Hepatocyte (in vitro differentiated cells): ENCODE measurements around the gene MRPS31. TPM values are rescaled to one million over a fixed set of nuclear protein-coding genes. Genes with fewer than 3 reads are reported as not detected.

ENCODE experiments used
- DNase-seq: peaks from one replicate; pipeline ENCODE4 v3.0.0-alpha.2; 2016; ENCODE audit warnings: low spot score
- H2AFZ ChIP-seq: fragments of 200-600 bp; sonication (generic); 2 replicates; pipeline ENCODE4 v1.6.0; 2016; ENCODE audit warnings: antibody characterized with exemption, mild to moderate bottlenecking
- H3K27ac ChIP-seq: fragments of 200-600 bp; sonication (generic); 2 replicates; pipeline ENCODE4 v1.5.1; 2016; ENCODE audit warnings: mild to moderate bottlenecking
- H3K27me3 ChIP-seq: fragments of 200-600 bp; sonication (generic); 2 replicates; pipeline ENCODE4 v1.6.1; 2016
- H3K36me3 ChIP-seq: fragments of 200-600 bp; sonication (generic); replicated peaks from 2 replicates; pipeline ENCODE4 v1.5.1; 2016; ENCODE audit warnings: low read depth; ENCODE audit not compliant: insufficient read depth
- H3K4me1 ChIP-seq: fragments of 200-600 bp; sonication (generic); 2 replicates; pipeline ENCODE4 v1.5.1; 2016; ENCODE audit warnings: mild to moderate bottlenecking, moderate library complexity; ENCODE audit not compliant: insufficient read depth
- H3K4me2 ChIP-seq: fragments of 200-600 bp; sonication (generic); 2 replicates; pipeline ENCODE4 v1.6.0; 2016
- H3K4me3 ChIP-seq: fragments of 200-600 bp; sonication (generic); 2 replicates; pipeline ENCODE4 v1.5.1; 2016; ENCODE audit warnings: mild to moderate bottlenecking
- H3K79me2 ChIP-seq: fragments of 200-600 bp; sonication (generic); 2 replicates; pipeline ENCODE4 v1.6.0; 2017; ENCODE audit warnings: mild to moderate bottlenecking
- H3K9me2 ChIP-seq: fragments of 200-600 bp; sonication (generic); replicated peaks from 2 replicates; pipeline ENCODE4 v1.6.0; 2017; ENCODE audit warnings: mild to moderate bottlenecking; ENCODE audit not compliant: insufficient read depth
- H3K9me3 ChIP-seq: fragments of 200-600 bp; sonication (generic); 2 replicates; pipeline ENCODE4 v1.5.1; 2016; ENCODE audit warnings: low read depth, mild to moderate bottlenecking
- H4K20me1 ChIP-seq: fragments of 200-600 bp; sonication (generic); 2 replicates; pipeline ENCODE4 v1.6.0; 2016; ENCODE audit warnings: mild to moderate bottlenecking; ENCODE audit not compliant: insufficient read depth, poor library complexity, severe bottlenecking
- EZH2 ChIP-seq: fragments of 200-600 bp; sonication (generic); IDR thresholded peaks from 2 replicates; pipeline ENCODE4 v1.6.1; 2016; ENCODE audit warnings: antibody characterized with exemption, mild to moderate bottlenecking, borderline replicate concordance
- EZH2phosphoT487 ChIP-seq: fragments of 200-600 bp; sonication (generic); IDR thresholded peaks from one replicate; pipeline ENCODE4 v1.6.1; 2018; ENCODE audit warnings: antibody characterized with exemption, mild to moderate bottlenecking, low read depth, moderate library complexity; ENCODE audit not compliant: unreplicated experiment, severe bottlenecking
- WGBS: methylation state at CpG from one replicate; pipeline ENCODE4 v1.1.6; 2016; ENCODE audit warnings: low lambda C conversion rate; ENCODE audit errors: missing lambda C conversion rate; 5-methylcytosine and 5-hydroxymethylcytosine counted together
- microRNA counts: library from miRNA; unstranded; fragments of <30 nt; microRNA quantifications from one replicate; lab custom pipeline; 2017
- microRNA-seq: library from miRNA; unstranded; fragments of <30 nt; microRNA quantifications from one replicate; pipeline ENCODE4, GENCODE V29; 2017
- polyA plus RNA-seq: library from polyadenylated mRNA; unstranded; fragments of >200 nt; fragmentation: Nextera tagmentation; extraction: Ambion mirVana; gene quantifications from 2 replicates; pipeline ENCODE4 v1.2.1, GENCODE V29; 2016
- small RNA-seq: library from RNA; depleted of rRNA; stranded (forward); fragments of <200 nt; gene quantifications from one replicate; pipeline ENCODE3, GENCODE V24; 2014
- total RNA-seq: library from RNA; depleted of rRNA; stranded (reverse); fragments of >200 nt; gene quantifications from 2 replicates; pipeline ENCODE4 v1.2.3, GENCODE V29; 2014
- TF ChIP-seq, protein P1 (sequence below): fragments of 200-600 bp; sonication (generic); IDR thresholded peaks from 2 replicates; pipeline ENCODE4 v1.5.1; 2016; ENCODE audit warnings: antibody characterized with exemption, mild to moderate bottlenecking; ENCODE audit not compliant: poor library complexity

Gene MRPS31
- total and polyA plus RNA-seq, 2 experiments from 2014 or later, result 27.7 to 34.6 TPM

DNA sequence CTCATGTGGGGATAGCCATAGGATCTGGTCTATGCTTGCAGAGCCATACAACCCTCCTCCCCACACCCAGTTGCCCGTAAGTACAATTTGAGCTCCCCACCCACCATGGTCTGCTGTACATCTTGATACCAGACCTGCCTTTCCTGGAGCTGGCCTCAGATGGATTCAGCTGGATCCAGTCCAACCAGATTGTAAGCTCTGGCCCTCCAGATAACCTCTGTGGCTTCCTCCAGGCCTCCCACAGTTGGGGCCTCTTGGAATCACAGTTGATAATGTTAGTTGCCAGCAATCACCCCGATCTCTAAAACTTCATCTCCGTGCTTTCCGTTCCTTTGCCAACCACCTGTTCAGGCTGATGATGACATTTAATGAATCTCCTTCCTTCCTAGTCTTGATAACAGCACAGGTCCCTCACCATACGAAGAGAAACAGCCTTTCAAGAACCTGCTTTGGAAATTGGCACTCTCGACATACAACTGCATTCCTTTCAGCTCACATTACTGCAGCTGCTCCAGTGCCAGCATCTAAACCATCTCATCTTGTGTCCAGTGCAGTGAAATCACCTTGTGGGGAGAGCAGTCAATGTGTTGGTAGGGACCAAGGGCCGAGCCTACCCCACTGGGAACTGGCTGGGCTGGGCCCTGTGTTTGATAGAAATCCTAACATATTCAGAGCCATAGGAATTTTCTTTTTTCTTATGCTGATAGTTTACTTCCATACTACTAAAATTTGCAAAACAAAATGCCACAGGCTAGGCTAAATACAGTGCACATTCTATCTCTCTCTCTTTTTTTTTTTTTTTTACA, 89.4 kb downstream of the MRPS31 start:
- H2AFZ ChIP-seq, result no peak overlapping the region
- no peaks in the 10 kb centered on the region for H4K20me1 ChIP-seq
- no peaks in the 10 kb centered on the region for H3K9me2 ChIP-seq
- no peaks in the 10 kb centered on the region for H3K27me3 ChIP-seq
- no peaks in the 10 kb centered on the region for H3K79me2 ChIP-seq
- no peak overlapping the region for H3K4me2 ChIP-seq
- no peak overlapping the region for H3K4me3 ChIP-seq
- no peaks in the 10 kb centered on the region for H3K4me1 ChIP-seq
- no peak for DNase-seq
- TF ChIP-seq EZH2 (no peak), EZH2phosphoT487 (no peak)
- TF ChIP-seq, protein P1, sequence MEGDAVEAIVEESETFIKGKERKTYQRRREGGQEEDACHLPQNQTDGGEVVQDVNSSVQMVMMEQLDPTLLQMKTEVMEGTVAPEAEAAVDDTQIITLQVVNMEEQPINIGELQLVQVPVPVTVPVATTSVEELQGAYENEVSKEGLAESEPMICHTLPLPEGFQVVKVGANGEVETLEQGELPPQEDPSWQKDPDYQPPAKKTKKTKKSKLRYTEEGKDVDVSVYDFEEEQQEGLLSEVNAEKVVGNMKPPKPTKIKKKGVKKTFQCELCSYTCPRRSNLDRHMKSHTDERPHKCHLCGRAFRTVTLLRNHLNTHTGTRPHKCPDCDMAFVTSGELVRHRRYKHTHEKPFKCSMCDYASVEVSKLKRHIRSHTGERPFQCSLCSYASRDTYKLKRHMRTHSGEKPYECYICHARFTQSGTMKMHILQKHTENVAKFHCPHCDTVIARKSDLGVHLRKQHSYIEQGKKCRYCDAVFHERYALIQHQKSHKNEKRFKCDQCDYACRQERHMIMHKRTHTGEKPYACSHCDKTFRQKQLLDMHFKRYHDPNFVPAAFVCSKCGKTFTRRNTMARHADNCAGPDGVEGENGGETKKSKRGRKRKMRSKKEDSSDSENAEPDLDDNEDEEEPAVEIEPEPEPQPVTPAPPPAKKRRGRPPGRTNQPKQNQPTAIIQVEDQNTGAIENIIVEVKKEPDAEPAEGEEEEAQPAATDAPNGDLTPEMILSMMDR, result no peak
- 62% methylated on average over 7 of the region's 7 CpGs for WGBS
- H3K9me3 ChIP-seq, result no peaks in the 10 kb centered on the region
- no peak overlapping the region for H3K27ac ChIP-seq
- no peaks in the 10 kb centered on the region for H3K36me3 ChIP-seq

DNA sequence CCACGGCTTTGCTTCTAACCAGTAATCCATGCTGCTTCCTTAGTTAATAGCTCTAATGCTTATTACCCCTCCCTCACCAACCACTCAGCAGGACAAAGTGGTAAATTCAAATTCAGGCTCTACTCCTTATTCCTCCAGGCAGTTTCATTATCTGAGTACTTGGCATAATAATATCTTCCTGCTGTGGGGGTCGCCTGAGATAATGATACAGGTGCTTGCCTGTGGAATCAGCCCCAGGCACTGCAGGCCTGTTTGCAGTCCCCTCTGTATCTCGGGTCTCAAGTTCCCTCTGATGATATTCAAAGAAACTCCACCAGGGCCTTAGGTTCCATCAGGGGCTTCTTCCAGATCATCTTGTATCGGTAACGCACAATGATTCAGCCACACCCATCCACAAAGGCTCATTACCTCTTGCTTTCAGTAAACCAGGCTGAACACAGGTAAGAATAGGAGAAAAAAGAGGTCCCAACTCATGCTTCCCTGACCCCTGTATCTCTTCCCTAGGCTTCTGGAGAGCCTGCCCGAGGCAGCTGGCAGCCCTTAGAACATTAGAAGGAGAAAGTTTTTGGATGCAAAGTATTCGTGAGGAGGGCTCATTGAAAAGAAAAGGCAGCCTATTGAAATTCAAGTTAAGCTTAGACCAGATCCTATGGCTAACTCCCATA, 90.2 kb downstream of the MRPS31 start:
- no peaks in the 10 kb centered on the region for H4K20me1 ChIP-seq
- H2AFZ ChIP-seq, result no peak overlapping the region
- no peak overlapping the region for H3K27ac ChIP-seq
- no peak overlapping the region for H3K4me2 ChIP-seq
- H3K9me2 ChIP-seq, result no peaks in the 10 kb centered on the region
- H3K4me3 ChIP-seq, result no peak overlapping the region
- no peak for TF ChIP-seq EZH2phosphoT487
- TF ChIP-seq, protein P1, result no peak
- no peak for TF ChIP-seq EZH2
- no peaks in the 10 kb centered on the region for H3K27me3 ChIP-seq
- no peaks in the 10 kb centered on the region for H3K79me2 ChIP-seq
- no peaks in the 10 kb centered on the region for H3K36me3 ChIP-seq
- DNase-seq, result no peak
- 66% methylated on average over 7 of the region's 7 CpGs for WGBS
- no peaks in the 10 kb centered on the region for H3K4me1 ChIP-seq
- no peaks in the 10 kb centered on the region for H3K9me3 ChIP-seq

GRCh38 chr13:40679480-40679985, 91.5 kb downstream of the MRPS31 start:
- DNase-seq, result no peak
- H3K27me3 ChIP-seq, result no peaks in the 10 kb centered on the region
- no peak overlapping the region for H2AFZ ChIP-seq
- H3K79me2 ChIP-seq, result no peaks in the 10 kb centered on the region
- no peaks in the 10 kb centered on the region for H3K36me3 ChIP-seq
- no peak for TF ChIP-seq EZH2phosphoT487
- no peak for TF ChIP-seq EZH2
- TF ChIP-seq, protein P1, result no peak
- WGBS, result 91% methylated on average over 6 of the region's 6 CpGs
- H3K4me2 ChIP-seq, result no peak overlapping the region
- no peaks in the 10 kb centered on the region for H4K20me1 ChIP-seq
- no peak overlapping the region for H3K27ac ChIP-seq
- no peak overlapping the region for H3K4me3 ChIP-seq
- H3K4me1 ChIP-seq, result no peaks in the 10 kb centered on the region
- no peaks in the 10 kb centered on the region for H3K9me3 ChIP-seq
- H3K9me2 ChIP-seq, result no peaks in the 10 kb centered on the region

MicroRNA genes within 50 kb of the gene (microRNA counts, 767-probe panel; counts per million panel counts)
- microRNA hsa-miR-320d (lab: Ali Mortazavi, UCI) (not detected), microRNA hsa-miR-621 (lab: Ali Mortazavi, UCI) (not detected)

Small RNA genes lying within 50 kb of the gene (microRNA-seq; reads per million reads assigned to microRNA genes)
- not detected for gene MIR320D1
- not detected for gene MIR621

Small RNA genes lying within 50 kb of the gene (small RNA-seq; reads per million reads assigned to genes)
- gene MIR320D1, result not detected
- gene MIR621, result not detected
- gene RF00017, result not detected

Other genes starting within 250 kb of the MRPS31 start
- gene FOXO1, start 104.5 kb downstream of the MRPS31 start, total RNA-seq, result 26.5 and 30.3 TPM in 2 replicates
- gene FOXO1, start 104.5 kb downstream of the MRPS31 start, polyA plus RNA-seq, result 35.2 and 48.3 TPM in 2 replicates
- gene SLC25A15, start 18.4 kb upstream of the MRPS31 start, total RNA-seq, result 19.5 and 24.3 TPM in 2 replicates
- 9.9 and 11.5 TPM in 2 replicates for gene SLC25A15, start 18.4 kb upstream of the MRPS31 start, polyA plus RNA-seq
- gene ELF1, start 248.1 kb upstream of the MRPS31 start, total RNA-seq, result 91.1 and 94.6 TPM in 2 replicates
- gene ELF1, start 248.1 kb upstream of the MRPS31 start, polyA plus RNA-seq, result 39.4 and 44.4 TPM in 2 replicates